Testis (tissue), 2 donors: ENCODE results near the gene ATG7.

Source experiments
- CTCF ChIP-seq, 3 experiments: fragments of 450-650 bp in 2 of 3; fragments of 200-600 bp in 1 of 3; sonication (generic) in 1 of 3; IDR thresholded peaks; one replicate each; pipeline ENCODE4 v1.5.1; 2016 to 2019; ENCODE audit warnings: antibody characterized with exemption in 3 of 3, mild to moderate bottlenecking in 2 of 3, moderate library complexity in 1 of 3
- POLR2A ChIP-seq: fragments of 450-650 bp; IDR thresholded peaks from one replicate; pipeline ENCODE4 v1.6.1; 2017; ENCODE audit warnings: antibody characterized with exemption, mild to moderate bottlenecking, moderate library complexity

GRCh38 chr3:11596387-11596786, 324.2 kb downstream of the ATG7 start:
- no peak for TF ChIP-seq CTCF (IDR thresholded peaks at IDR 0.05)
- TF ChIP-seq POLR2A = no peak
